HepG2 (cell line): ENCODE measurements around the gene LNPK.

ENCODE experiments used
- CTCF ChIP-seq: sonication (generic); formaldehyde crosslinking; IDR thresholded peaks from 2 replicates; pipeline ENCODE4 v1.5.0; 2020; ENCODE audit warnings: mild to moderate bottlenecking, missing genetic modification reagents, moderate library complexity
- HCFC1 ChIP-seq: fragments of 150-350 bp; IDR thresholded peaks from 2 replicates; pipeline ENCODE4 v1.6.1; 2014; ENCODE audit warnings: low read depth, low read length
- JUN ChIP-seq: sonication (generic); formaldehyde crosslinking; IDR thresholded peaks from 2 replicates; pipeline ENCODE4 v1.4.0; 2020; ENCODE audit warnings: mild to moderate bottlenecking, missing genetic modification reagents
- PBX3 ChIP-seq: sonication (generic); formaldehyde crosslinking; IDR thresholded peaks from 2 replicates; pipeline ENCODE4 v1.8.1; 2023; ENCODE audit warnings: missing genetic modification reagents, inconsistent platforms, borderline replicate concordance
- PREB ChIP-seq: sonication (generic); formaldehyde crosslinking; IDR thresholded peaks from 2 replicates; pipeline ENCODE4 v1.4.0; 2020; ENCODE audit warnings: missing genetic modification reagents
- RFX5 ChIP-seq: IDR thresholded peaks from 2 replicates; pipeline ENCODE4 v1.6.1; 2011; ENCODE audit warnings: low read depth, low read length, improper control_type of control experiment
- U2AF1 ChIP-seq: fragments of 200-400 bp; formaldehyde crosslinking; optimal IDR thresholded peaks from 2 replicates; pipeline ENCODE3; 2017; ENCODE audit warnings: mild to moderate bottlenecking, low read depth, low read length
- ZGPAT ChIP-seq: IDR thresholded peaks from 2 replicates; pipeline ENCODE4 v1.6.1; 2016; ENCODE audit warnings: mild to moderate bottlenecking
- ZNF550 ChIP-seq: sonication (generic); formaldehyde crosslinking; IDR thresholded peaks from 2 replicates; pipeline ENCODE4 v1.4.0; 2020; ENCODE audit warnings: mild to moderate bottlenecking, missing genetic modification reagents, borderline replicate concordance
- ZNF670 ChIP-seq: sonication (generic); formaldehyde crosslinking; IDR thresholded peaks from 2 replicates; pipeline ENCODE4 v1.8.0; 2022; ENCODE audit warnings: mild to moderate bottlenecking, missing genetic modification reagents, borderline replicate concordance

- no peak for TF ChIP-seq CTCF (CRISPR knock-in tag)
- TF ChIP-seq ZNF670 = no peak
- TF ChIP-seq ZGPAT (CRISPR knock-in tag) = no peak
- no peak for TF ChIP-seq ZNF550 (CRISPR knock-in tag)
- no peak for TF ChIP-seq PBX3
- no peak for TF ChIP-seq PREB (CRISPR knock-in tag)
- TF ChIP-seq RFX5 = no peak
- no peak for TF ChIP-seq JUN (CRISPR knock-in tag)
- TF ChIP-seq HCFC1 = no peak
- TF ChIP-seq U2AF1 = no peak
Measured at GRCh38 chr2:175892046-175892445, 110.0 kb downstream of the LNPK start.
